Fibroblast of skin of back (primary cell): Measurements from ENCODE around the gene GATA3.
A peak's percentile ranks its signal among the peaks of the same experiment; 100 is the strongest.

Experiments
- DNase-seq: peaks from one replicate; pipeline ENCODE4 v3.0.0-alpha.2; 2013

GATA3 gene

GRCh38 chr10:8051109-8051821, 3.2 kb upstream of the GATA3 start:
- DNase-seq: no peak

DNA sequence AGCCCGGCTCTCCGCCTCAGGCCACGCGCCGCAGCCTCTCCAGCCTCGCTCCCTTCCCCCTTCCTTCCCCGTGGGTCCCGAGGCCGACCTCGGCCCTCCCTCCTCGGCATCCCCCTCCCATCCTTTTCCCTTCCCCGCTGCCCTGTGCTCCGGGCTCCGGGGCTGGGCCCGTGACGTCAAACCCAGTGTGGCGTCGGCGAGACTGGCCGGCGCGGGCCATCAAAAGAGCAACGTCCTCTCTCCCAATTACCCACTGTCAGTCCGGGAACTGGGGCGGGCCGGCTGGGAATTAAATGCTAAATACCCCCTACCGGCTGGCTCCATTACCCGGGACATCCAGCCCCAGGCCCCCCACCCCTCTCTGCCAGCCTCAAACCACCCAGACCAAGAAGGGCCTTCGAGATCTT, 2.6 kb upstream of the GATA3 start:
- DNase-seq: no peak

GRCh38 chr10:8052341-8052955, 2.0 kb upstream of the GATA3 start:
- DNase-seq: no peak

- no peak for DNase-seq
Measured at GRCh38 chr10:8052956-8053445, 1.5 kb upstream of the GATA3 start.

GRCh38 chr10:8053446-8054243, 843 bp upstream of the GATA3 start:
- DNase-seq: peak; percentile 74

GRCh38 chr10:8054244-8054493, 319 bp upstream of the GATA3 start:
- no peak for DNase-seq

DNA sequence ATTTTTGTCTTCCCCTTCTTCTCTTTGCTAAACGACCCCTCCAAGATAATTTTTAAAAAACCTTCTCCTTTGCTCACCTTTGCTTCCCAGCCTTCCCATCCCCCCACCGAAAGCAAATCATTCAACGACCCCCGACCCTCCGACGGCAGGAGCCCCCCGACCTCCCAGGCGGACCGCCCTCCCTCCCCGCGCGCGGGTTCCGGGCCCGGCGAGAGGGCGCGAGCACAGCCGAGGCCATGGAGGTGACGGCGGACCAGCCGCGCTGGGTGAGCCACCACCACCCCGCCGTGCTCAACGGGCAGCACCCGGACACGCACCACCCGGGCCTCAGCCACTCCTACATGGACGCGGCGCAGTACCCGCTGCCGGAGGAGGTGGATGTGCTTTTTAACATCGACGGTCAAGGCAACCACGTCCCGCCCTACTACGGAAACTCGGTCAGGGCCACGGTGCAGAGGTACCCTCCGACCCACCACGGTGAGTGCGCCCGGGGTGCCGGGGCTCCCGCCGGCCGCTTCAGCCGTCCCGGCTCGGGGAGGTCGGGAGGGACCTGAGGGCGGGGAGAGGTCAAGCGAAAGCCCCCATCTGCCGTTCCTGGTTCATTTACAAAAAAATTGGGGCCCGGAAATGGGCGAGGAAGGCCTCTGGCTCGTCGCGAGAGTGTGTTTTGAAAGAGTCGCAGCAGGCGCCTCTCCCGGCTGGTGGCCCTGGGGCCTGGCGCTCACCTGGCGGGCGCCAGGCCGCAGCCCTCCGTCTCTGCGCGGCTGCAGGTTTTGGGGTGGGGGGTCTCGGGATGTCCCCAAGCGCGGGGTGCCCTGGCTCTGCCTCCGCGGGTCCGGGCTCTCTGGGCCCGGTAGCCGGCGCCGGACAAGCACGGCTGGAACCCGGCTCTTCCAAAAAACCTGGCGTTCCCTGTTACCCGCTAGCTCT, 1.2 kb downstream of the GATA3 start:
- DNase-seq: no peak

GRCh38 chr10:8056378-8056777, 1.9 kb downstream of the GATA3 start:
- no peak for DNase-seq

DNA sequence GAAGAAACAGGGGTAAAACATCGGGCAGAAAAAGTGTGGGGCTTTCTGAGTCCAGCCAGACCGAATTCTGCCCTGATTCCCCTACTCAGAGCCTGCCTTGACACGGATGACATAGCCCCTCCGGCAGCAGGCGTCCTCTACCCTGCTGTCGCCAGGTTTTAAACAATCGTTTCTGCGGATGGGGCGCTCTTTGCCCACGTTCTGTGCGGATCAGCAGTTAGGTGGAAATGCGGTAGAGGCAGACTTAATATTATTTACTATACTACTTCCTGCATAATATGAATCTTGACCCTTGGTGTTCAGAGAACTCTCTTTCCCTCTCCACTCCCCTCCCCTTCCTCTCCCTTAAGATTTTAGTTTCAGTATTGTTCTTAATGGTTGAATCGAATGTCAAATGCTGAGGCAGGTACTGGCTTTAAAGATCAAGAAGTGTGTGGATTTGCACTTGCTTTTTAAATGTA, 2.4 kb downstream of the GATA3 start:
- no peak for DNase-seq

DNA sequence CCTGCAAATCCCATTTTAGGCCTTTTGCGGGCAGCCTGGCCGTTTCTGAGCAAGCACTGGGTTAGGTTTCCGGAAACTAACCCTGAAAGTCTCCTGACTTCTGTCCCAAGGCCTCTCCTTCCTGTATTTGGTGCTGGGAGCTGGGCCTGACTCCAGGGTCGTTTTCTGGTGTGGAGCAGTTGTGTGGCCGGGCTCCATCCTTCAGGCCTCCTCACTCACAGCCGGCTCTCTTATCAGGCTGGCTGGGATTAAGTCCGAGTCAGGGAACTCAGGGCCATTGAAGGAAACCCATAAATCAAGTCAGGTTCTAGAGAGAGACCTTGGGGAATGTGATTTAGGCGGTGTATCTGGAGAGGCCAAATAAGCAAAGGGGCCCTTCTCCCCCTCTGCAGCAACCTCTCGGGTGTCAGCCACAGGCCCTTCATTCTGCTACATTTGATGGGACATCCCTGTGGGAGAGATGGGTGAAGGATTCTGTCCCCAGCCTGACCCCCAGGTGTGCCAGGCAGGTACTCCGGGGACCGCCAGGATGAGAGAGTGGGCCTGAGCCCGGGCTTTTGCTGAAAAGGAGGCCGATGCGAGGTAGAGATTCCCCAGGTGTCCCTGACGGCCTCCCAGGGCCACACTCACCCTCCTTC, 3.3 kb downstream of the GATA3 start:
- DNase-seq: no peak

DNA sequence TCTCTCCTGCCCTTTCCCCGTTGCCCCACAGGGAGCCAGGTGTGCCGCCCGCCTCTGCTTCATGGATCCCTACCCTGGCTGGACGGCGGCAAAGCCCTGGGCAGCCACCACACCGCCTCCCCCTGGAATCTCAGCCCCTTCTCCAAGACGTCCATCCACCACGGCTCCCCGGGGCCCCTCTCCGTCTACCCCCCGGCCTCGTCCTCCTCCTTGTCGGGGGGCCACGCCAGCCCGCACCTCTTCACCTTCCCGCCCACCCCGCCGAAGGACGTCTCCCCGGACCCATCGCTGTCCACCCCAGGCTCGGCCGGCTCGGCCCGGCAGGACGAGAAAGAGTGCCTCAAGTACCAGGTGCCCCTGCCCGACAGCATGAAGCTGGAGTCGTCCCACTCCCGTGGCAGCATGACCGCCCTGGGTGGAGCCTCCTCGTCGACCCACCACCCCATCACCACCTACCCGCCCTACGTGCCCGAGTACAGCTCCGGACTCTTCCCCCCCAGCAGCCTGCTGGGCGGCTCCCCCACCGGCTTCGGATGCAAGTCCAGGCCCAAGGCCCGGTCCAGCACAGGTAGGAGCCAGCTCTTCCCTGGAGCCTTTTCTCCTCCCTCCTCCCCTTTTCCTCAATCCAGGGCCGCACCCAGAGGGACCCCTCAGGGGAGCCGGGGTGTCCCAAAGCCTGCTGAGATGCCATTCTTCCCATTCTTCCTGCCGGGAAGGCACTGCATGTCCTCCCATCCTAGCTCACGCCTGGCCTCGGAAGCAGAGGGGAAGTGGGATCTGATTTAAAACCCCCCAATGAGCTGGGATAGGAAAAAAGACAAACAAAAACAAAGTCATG, 4.0 kb downstream of the GATA3 start:
- DNase-seq: no peak

GRCh38 chr10:8059191-8059936, 4.9 kb downstream of the GATA3 start:
- DNase-seq: no peak

- peak; percentile 18 for DNase-seq
Measured at GRCh38 chr10:8060010-8060703, 5.7 kb downstream of the GATA3 start.

DNA sequence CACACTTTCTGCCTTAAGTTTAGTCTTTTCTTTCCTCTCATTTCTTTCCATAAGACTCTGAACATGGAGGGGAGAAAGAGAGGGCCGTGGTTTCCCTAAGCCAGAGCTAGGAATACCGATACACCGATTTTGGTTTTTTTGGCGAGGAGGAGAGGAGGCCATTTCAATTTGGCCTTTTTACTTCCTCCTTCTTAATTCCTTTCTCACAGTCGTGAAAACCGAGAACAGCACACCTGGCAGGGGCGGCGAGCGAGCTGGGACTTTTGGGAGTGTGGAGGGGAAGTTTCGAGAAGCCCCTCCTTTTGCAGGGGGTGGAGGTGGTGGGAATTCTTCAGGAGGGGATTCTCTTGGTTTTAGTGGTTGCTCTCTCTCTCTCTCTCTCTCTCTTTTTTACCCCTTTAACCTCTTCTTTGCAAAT, 6.2 kb downstream of the GATA3 start:
- DNase-seq: no peak

DNA sequence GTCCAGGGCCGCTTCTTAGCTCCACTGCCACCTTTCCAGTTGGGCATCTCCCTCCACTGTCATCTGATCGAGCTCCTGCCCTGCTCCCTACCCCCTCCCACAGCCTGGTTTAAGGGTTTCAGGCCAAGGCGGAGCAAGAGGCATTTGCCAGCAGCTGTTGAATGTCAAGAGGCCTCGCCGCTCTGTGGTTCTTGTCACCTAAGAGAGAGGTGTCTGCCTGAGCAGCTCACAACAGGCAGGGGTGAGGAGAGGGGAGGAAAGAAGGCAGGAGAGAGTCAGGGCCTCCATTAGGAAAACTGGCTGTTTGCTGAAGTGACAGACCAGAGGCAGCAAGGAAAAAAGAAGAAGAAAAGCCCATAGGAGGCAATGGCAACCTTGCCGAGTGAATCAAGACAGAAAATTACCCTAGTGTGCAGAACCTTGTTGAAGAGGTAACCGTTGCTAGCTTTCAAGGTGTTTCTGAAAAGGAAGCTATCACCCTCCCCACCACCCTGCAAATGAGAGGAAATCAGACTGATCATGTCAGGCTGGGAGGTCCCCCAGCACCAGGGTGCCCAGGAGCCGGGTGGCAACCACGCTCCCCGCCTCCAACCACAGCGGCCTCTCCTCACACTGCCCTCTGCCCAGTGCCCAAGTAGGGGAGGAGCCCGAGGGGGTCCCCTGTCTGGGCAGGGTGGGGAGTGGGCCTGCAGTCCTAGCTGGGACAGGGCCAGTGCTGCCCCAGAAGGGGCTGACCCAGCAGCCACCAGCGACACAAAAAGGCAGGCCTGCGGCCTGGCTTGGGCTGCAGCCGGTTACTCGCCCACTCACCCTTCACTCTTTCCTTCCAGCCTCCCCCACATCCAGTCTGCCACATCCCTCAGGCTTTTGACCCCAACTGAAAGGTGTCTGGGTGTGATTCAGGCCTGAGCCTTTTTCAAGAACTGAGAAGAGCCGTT, 7.1 kb downstream of the GATA3 start:
- no peak for DNase-seq

DNA sequence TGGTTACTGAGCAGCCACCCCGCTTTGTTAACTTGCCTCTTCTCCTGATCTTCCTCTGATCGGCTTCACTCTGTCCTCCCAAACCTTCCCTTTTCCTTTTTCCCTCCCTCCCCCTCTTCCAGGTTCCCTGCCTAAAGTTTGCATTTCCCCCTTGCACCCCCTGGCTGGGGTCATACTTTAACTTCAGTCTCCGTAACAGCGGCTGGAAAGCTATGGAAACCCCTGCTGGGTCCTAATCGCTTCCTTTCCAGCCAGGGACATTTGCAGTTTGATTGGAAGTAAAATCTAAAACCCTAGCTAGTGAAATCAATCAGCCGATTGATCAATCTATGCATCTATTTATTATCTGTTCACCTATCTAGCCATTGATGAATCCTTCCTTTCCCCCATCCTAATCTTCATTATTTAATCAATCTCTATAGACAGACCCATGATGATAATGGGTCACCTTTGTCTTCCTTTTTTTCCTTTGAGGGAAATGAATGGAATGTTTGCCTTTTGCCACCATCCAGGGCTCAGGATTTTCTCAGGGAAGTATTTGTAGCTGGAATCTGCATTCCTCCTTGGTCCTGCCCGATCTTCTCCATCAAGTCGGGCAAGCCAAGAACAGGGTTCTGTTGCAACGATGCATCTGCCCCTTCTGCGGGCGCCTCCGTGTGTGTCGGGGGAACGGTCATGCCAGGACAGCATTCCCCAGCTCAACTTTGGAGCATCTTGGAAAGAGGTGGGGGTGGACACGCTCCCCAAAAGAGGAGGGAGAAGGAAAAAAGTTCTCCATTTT, 8.8 kb downstream of the GATA3 start:
- DNase-seq: no peak

- no peak for DNase-seq
Measured at GRCh38 chr10:8063935-8064334, 9.4 kb downstream of the GATA3 start.

GRCh38 chr10:8064436-8064835, 9.9 kb downstream of the GATA3 start:
- no peak for DNase-seq
